GM13976 (cell line): ENCODE measurements around the gene C5orf63.

Experiments
- DNase-seq: peaks from one replicate; pipeline ENCODE4 v3.0.0; 2012; ENCODE audit warnings: low spot score
- CTCF ChIP-seq: IDR thresholded peaks from 2 replicates; pipeline ENCODE4 v1.5.1; 2012; ENCODE audit warnings: borderline replicate concordance, mild to moderate bottlenecking; ENCODE audit not compliant: insufficient read depth; ENCODE audit errors: extremely low read depth, missing control alignments, control extremely low read depth
- in situ Hi-C: fragments of 300-500 bp; cut with MboI; formaldehyde crosslinking; loops from one replicate; pipeline ENCODE4 v1.12.0; 2022; ENCODE audit warnings: low sequenced_read_pairs, mixed read lengths, inconsistent platforms; ENCODE audit not compliant: unreplicated experiment

Gene C5orf63

DNA sequence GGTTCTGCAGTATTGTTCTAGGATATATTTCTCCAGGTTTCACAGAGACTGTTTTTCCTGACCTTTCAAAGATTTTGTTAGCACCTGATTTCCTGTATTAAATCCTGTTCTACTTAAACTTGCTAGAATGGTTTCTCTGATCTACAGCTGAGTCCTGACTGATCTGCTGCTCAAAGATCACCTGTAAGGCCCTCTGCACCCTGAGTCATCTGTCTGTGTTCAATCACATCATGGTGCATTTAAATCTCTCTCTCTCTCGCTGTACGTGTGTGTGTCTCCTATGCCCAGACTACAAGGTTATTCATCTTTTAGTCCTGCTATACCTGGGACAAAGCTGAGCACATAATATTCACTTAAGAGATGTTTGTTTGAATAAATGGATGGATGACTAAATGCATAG lies 13.3 kb upstream of the C5orf63 start:
- no peak for DNase-seq
- in situ Hi-C loops, result no loop called here
- no peak for TF ChIP-seq CTCF

GRCh38 chr5:127085796-127086195 lies 12.5 kb upstream of the C5orf63 start:
- DNase-seq, result no peak
- in situ Hi-C loops, result no loop called here
- no peak for TF ChIP-seq CTCF

DNA sequence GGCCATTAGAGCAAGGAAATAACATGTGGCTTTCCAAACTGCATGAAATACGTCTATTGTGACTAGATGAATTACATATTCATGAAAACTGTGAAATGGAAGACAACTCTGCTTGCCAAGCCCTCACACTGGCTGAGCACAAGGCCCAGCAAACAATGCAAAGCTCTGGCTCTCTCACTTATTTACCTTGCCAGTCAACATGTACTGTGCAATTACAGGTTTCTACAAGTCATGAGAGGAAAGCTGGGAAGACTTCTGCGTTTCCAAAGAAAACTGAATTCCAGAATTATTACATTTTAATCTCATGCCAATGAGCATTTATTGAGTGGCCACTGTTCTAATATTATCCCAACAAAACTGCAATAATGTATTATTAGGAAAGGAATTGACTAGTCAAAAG lies 12.1 kb upstream of the C5orf63 start:
- no peak for DNase-seq

GRCh38 chr5:127084656-127085055 lies 11.4 kb upstream of the C5orf63 start:
- DNase-seq, result no peak
- in situ Hi-C loops, result no loop called here
- TF ChIP-seq CTCF, result no peak

More for the DNA sequence above, 12.1 kb upstream of the C5orf63 start:
- no peak for TF ChIP-seq CTCF
- in situ Hi-C loops, result no loop called here

DNA sequence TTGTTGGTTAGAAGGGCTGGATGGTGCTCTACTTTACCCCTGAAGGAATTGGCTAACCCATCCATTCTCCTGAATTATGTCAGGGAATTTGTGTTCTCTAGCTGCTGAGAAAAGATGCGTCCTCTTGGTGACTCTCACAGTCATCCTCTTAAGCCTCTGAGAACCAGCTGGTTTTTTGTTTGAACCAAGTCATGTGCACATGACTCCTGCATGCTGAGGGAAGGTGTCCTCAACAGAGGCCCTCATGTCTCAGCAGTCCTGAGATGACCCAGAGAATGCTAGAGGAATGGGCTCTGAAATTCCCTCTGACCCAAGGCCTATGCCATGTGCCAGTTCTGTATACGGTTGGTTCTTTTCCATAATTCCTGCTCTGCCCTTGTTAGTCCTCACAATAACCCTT lies 10.4 kb upstream of the C5orf63 start:
- TF ChIP-seq CTCF, result no peak
- in situ Hi-C loops, result no loop called here
- no peak for DNase-seq

DNA sequence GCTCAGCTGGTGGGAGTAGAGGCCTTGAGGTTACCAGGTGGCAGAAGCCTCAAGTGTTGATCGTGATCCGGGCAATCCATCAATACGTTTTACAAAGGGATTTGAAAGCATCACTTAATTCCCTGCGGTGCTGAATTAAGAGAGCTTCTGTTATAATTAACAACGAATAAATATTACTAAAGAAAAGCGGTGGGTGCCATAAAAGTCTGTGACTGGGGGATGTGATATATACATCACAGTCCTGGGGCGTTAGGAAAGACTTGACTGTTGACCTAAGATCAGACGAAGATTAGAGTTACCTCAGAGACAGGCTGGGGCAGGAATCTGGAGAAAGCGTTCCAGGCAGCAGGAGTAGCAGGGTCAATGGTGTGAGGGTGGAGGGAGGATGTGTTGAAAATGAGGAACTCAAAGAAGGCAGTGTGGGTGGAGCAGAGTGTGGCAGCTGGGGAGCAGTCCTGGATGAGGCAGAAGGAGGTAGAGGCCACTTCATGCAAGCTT lies 6.7 kb upstream of the C5orf63 start:
- TF ChIP-seq CTCF, result no peak
- in situ Hi-C loops, result no loop called here
- no peak for DNase-seq

- no peak for TF ChIP-seq CTCF
- in situ Hi-C loops, result no loop called here
- no peak for DNase-seq
Observed at GRCh38 chr5:127077366-127077765, 4.1 kb upstream of the C5orf63 start.
